Stimulated activated naive CD8-positive, alpha-beta T cell treated with anti-CD3 and anti-CD28 coated beads, Interleukin-15, Interleukin-2, amounts not matched to agents 100 ng/mL and 50 ng/mL, for 24 hours (primary cell): ENCODE measurements around the gene ALS2CL.
"Not testable (repeated sequence)": the region's sequence is repeated elsewhere in the genome, so short reads cannot be mapped to it uniquely, and the experiment has no call there.

Experiments
- H3K27ac Mint-ChIP-seq: one replicate; pipeline ENCODE4 v1.8.0; 2021; ENCODE audit warnings: mild to moderate bottlenecking, mixed read lengths
- H3K27me3 Mint-ChIP-seq: one replicate; pipeline ENCODE4 v1.8.0; 2021; ENCODE audit warnings: mixed read lengths
- H3K36me3 Mint-ChIP-seq: one replicate; pipeline ENCODE4 v1.8.0; 2021; ENCODE audit warnings: low read depth, mixed read lengths
- H3K4me1 Mint-ChIP-seq: one replicate; pipeline ENCODE4 v1.8.0; 2021; ENCODE audit warnings: low read depth, mixed read lengths
- H3K4me3 Mint-ChIP-seq: one replicate; pipeline ENCODE4 v1.8.0; 2021; ENCODE audit warnings: mild to moderate bottlenecking, mixed read lengths
- H3K9me3 Mint-ChIP-seq: one replicate; pipeline ENCODE4 v1.8.0; 2021; ENCODE audit warnings: mixed read lengths

ALS2CL gene

GRCh38 chr3:46710229-46710628 is 16.8 kb upstream of the ALS2CL start:
- H3K4me1 Mint-ChIP-seq, result no peaks in the 10 kb centered on the region
- no peaks in the 10 kb centered on the region for H3K27me3 Mint-ChIP-seq
- H3K36me3 Mint-ChIP-seq, result no peaks in the 10 kb centered on the region
- H3K9me3 Mint-ChIP-seq, result no peaks in the 10 kb centered on the region
- no peak overlapping the region for H3K27ac Mint-ChIP-seq
- no peak overlapping the region for H3K4me3 Mint-ChIP-seq

- H3K4me1 Mint-ChIP-seq, result no peaks in the 10 kb centered on the region
- H3K4me3 Mint-ChIP-seq, result no peak overlapping the region
- H3K9me3 Mint-ChIP-seq, result no peaks in the 10 kb centered on the region
- no peaks in the 10 kb centered on the region for H3K36me3 Mint-ChIP-seq
- H3K27ac Mint-ChIP-seq, result no peak overlapping the region
- H3K27me3 Mint-ChIP-seq, result no peaks in the 10 kb centered on the region
Measured at GRCh38 chr3:46709721-46710120, 16.2 kb upstream of the ALS2CL start.

- no peaks in the 10 kb centered on the region for H3K4me1 Mint-ChIP-seq
- no peak overlapping the region for H3K4me3 Mint-ChIP-seq
- no peaks in the 10 kb centered on the region for H3K27me3 Mint-ChIP-seq
- no peaks in the 10 kb centered on the region for H3K9me3 Mint-ChIP-seq
- no peaks in the 10 kb centered on the region for H3K36me3 Mint-ChIP-seq
- no peak overlapping the region for H3K27ac Mint-ChIP-seq
Measured at GRCh38 chr3:46709157-46709654, 15.7 kb upstream of the ALS2CL start.

GRCh38 chr3:46708401-46709156 is 15.1 kb upstream of the ALS2CL start:
- H3K27me3 Mint-ChIP-seq, result no peaks in the 10 kb centered on the region
- no peaks in the 10 kb centered on the region for H3K36me3 Mint-ChIP-seq
- no peak overlapping the region for H3K4me3 Mint-ChIP-seq
- no peaks in the 10 kb centered on the region for H3K9me3 Mint-ChIP-seq
- H3K27ac Mint-ChIP-seq, result no peak overlapping the region
- H3K4me1 Mint-ChIP-seq, result no peaks in the 10 kb centered on the region

- Mint-ChIP-seq H3K27me3 (no peaks in the 10 kb centered on the region), H3K27ac (no peak overlapping the region), H3K36me3 (no peaks in the 10 kb centered on the region), H3K9me3 (no peaks in the 10 kb centered on the region), H3K4me1 (no peaks in the 10 kb centered on the region), H3K4me3 (no peak overlapping the region)
Measured at GRCh38 chr3:46707601-46708011, 14.1 kb upstream of the ALS2CL start.

GRCh38 chr3:46706771-46707582 is 13.5 kb upstream of the ALS2CL start:
- Mint-ChIP-seq H3K9me3 (no peaks in the 10 kb centered on the region), H3K4me1 (no peaks in the 10 kb centered on the region), H3K27me3 (peaks cover 6% of the 10 kb centered on the region), H3K36me3 (no peaks in the 10 kb centered on the region), H3K27ac (no peak overlapping the region), H3K4me3 (no peak overlapping the region)

GRCh38 chr3:46705751-46706552 is 12.5 kb upstream of the ALS2CL start:
- Mint-ChIP-seq H3K27ac (no peak overlapping the region), H3K4me3 (no peak overlapping the region), H3K36me3 (no peaks in the 10 kb centered on the region), H3K27me3 (peaks cover 10% of the 10 kb centered on the region), H3K9me3 (no peaks in the 10 kb centered on the region), H3K4me1 (peaks cover 4% of the 10 kb centered on the region)

- H3K27ac Mint-ChIP-seq, result no peak overlapping the region
- no peak overlapping the region for H3K4me3 Mint-ChIP-seq
- no peaks in the 10 kb centered on the region for H3K9me3 Mint-ChIP-seq
- no peaks in the 10 kb centered on the region for H3K36me3 Mint-ChIP-seq
- peaks cover 4% of the 10 kb centered on the region for H3K4me1 Mint-ChIP-seq
- H3K27me3 Mint-ChIP-seq, result peaks cover 15% of the 10 kb centered on the region
Measured at GRCh38 chr3:46705022-46705530, 11.6 kb upstream of the ALS2CL start.

- not testable (repeated sequence) for H3K36me3 Mint-ChIP-seq, H3K9me3 Mint-ChIP-seq, H3K27ac Mint-ChIP-seq, H3K4me3 Mint-ChIP-seq, H3K4me1 Mint-ChIP-seq
- peaks cover 15% of the 10 kb centered on the region for H3K27me3 Mint-ChIP-seq
Measured at GRCh38 chr3:46704346-46704745, 10.9 kb upstream of the ALS2CL start.

- Mint-ChIP-seq H3K36me3 (no peaks in the 10 kb centered on the region), H3K9me3 (no peaks in the 10 kb centered on the region), H3K4me3 (no peak overlapping the region), H3K4me1 (peaks cover 4% of the 10 kb centered on the region), H3K27ac (no peak overlapping the region), H3K27me3 (peaks cover 15% of the 10 kb centered on the region)
Measured at GRCh38 chr3:46703013-46703520, 9.6 kb upstream of the ALS2CL start.

- peaks cover 15% of the 10 kb centered on the region for H3K27me3 Mint-ChIP-seq
- no peak overlapping the region for H3K4me3 Mint-ChIP-seq
- no peak overlapping the region for H3K27ac Mint-ChIP-seq
- H3K36me3 Mint-ChIP-seq, result no peaks in the 10 kb centered on the region
- no peaks in the 10 kb centered on the region for H3K9me3 Mint-ChIP-seq
- peaks cover 4% of the 10 kb centered on the region for H3K4me1 Mint-ChIP-seq
Measured at GRCh38 chr3:46702246-46703012, 8.9 kb upstream of the ALS2CL start.

- H3K27ac Mint-ChIP-seq, result no peak within 1 kb of the TSS
- peaks cover 4% of the 10 kb centered on the region for H3K4me1 Mint-ChIP-seq
- no peak within 1 kb of the TSS for H3K4me3 Mint-ChIP-seq
- H3K36me3 Mint-ChIP-seq, result no peaks in the 10 kb centered on the region
- peaks cover 15% of the 10 kb centered on the region for H3K27me3 Mint-ChIP-seq
- no peaks in the 10 kb centered on the region for H3K9me3 Mint-ChIP-seq
Measured at GRCh38 chr3:46701181-46701939, 7.9 kb upstream of the ALS2CL start, which contains the start of gene TMIE. TMIE (plus strand) TSS chr3:46701392; CDS start chr3:46701488, 96 bp downstream.

- Mint-ChIP-seq H3K9me3 (no peaks in the 10 kb centered on the region), H3K27me3 (peaks cover 15% of the 10 kb centered on the region), H3K4me3 (no peak overlapping the region), H3K36me3 (no peaks in the 10 kb centered on the region), H3K4me1 (peaks cover 7% of the 10 kb centered on the region), H3K27ac (no peak overlapping the region)
Measured at GRCh38 chr3:46700772-46701171, 7.3 kb upstream of the ALS2CL start.
